HT-29 (cell line): Measurements from ENCODE around the gene SLC35E2B. TPM values are rescaled to one million over a fixed set of nuclear protein-coding genes. Genes with fewer than 3 reads are reported as not detected.
A peak's percentile ranks its signal among the peaks of the same experiment; 100 is the strongest.
"Not testable (repeated sequence)": the region's sequence is repeated elsewhere in the genome, so short reads cannot be mapped to it uniquely, and the experiment has no call there.

Experiments
- DNase-seq: peaks from one replicate; pipeline ENCODE4 v3.0.0-alpha.2; 2015; ENCODE audit warnings: low spot score
- total RNA-seq: library from RNA; depleted of rRNA; stranded (reverse); fragments of >200 nt; shearing (Covaris generic); gene quantifications from 2 replicates; pipeline ENCODE4 v1.2.3, GENCODE V29; 2014

SLC35E2B gene
- total RNA-seq, 1 experiment from 2014 or later = 35.1 TPM

DNA sequence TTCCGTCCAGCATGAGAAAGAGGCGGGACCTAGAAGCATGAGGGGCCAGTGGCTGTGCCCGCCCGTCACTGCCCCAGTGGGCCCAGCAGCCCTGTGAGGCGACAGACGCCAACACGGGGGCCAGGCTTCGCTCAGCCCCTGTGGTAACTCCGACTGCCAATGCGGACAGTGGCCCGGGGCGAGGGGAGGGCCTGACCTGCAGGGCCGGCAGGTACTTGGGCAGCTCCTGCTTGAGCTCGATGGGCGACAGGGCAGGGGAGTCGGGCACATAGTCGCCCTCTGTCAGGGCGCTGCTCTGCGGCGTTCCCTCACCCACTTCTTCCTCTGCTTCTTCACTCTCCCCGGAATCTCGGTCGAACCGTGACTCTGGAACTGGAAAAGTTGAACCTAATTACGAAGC lies 52.5 kb downstream of the SLC35E2B start:
- DNase-seq = not testable (repeated sequence)

DNA sequence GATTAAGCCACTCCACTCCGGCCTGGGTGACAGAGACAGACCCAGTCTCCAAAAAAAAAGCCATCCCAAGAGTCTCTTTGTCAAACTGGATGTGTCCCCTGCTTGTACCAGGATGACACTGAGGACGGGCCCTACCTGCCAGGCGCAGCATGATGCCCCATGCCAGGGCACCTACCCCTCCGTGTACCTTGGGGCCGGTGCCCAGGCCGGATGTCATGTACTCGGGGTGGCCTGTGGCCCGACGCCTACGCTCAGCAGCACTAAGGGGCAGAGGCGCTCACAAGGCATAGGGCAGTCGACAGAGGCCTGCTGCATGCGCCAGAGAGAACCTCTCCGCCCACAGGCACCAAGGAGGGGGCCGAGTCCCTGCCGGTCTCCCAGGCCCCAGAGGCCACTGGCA lies 53.2 kb downstream of the SLC35E2B start:
- DNase-seq = not testable (repeated sequence)

- DNase-seq = peak; percentile 75
Observed at GRCh38 chr1:1638528-1638927, 54.1 kb downstream of the SLC35E2B start.

GRCh38 chr1:1637479-1637875 lies 55.1 kb downstream of the SLC35E2B start:
- DNase-seq = not testable (repeated sequence)

GRCh38 chr1:1636621-1637478 lies 55.7 kb downstream of the SLC35E2B start:
- DNase-seq = not testable (repeated sequence)

- DNase-seq = not testable (repeated sequence)
Observed at GRCh38 chr1:1634613-1635012, 58.0 kb downstream of the SLC35E2B start.

DNA sequence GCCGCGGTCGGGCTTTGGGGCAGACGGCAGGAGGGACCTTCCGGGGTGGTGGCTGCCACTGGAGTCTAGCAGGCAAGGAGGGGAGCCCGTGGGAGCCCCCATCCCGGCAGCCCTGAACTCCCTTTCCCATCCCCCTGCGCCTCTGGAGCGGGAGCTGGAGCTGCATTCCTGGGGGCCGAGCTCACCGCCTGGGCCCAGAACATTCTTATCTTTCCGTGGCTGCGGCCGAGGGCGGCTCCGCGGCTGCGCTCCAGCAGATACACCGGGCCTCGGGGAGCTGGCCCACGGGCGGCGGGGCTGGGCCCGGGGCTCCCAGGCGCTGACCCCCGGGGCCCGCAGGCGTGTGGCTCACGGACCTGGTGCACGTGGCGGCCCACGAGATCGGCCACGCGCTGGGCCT lies 59.2 kb downstream of the SLC35E2B start:
- DNase-seq = not testable (repeated sequence)

GRCh38 chr1:1631782-1632420 lies 60.7 kb downstream of the SLC35E2B start, which contains the start of gene MMP23B:
MMP23B (plus strand) TSS chr1:1632173; CDS start chr1:1632219, 46 bp downstream.
- DNase-seq = no peak

DNA sequence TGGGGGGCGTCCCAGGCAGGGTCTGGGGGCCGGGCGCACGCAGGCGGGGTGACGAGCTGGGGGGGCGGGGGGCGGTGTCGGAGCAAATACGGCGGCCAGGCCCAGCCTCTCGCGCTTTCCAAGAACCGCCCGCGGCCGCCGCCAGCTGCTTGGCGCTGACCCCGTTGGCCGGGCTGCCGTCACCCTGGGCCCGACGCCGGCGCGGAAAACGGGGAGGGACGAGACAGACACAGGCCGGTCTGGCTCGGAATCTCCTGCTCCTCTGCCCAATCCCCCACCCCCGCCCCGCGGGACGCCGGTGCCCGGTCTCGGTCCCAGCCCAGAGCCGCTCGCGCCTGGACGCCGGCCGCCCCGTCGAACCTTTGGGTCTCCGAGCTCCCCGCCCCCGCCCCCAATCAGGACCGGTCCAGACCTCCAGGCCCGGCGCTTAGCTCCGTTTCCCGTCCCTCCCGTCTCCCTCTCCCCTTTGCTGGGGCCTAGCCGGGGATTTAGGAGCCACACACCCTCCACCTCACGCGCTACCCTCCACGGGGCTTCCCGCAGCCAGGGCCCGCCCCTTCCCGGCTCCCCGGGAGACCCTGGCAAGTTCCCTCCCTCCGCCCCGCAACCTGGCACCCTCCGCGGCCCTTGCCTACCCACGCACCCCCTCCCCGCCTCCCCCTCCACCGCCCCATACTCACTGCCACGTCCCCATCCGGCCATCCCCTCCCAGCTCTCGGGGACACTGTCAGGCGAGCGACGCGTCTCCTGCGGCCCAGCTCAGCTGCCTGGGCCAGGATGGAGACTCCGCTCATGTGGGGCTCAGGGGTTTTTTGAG lies 61.4 kb downstream of the SLC35E2B start:
- DNase-seq = no peak

- DNase-seq = no peak
Observed at GRCh38 chr1:1630191-1630964, 62.2 kb downstream of the SLC35E2B start.

DNA sequence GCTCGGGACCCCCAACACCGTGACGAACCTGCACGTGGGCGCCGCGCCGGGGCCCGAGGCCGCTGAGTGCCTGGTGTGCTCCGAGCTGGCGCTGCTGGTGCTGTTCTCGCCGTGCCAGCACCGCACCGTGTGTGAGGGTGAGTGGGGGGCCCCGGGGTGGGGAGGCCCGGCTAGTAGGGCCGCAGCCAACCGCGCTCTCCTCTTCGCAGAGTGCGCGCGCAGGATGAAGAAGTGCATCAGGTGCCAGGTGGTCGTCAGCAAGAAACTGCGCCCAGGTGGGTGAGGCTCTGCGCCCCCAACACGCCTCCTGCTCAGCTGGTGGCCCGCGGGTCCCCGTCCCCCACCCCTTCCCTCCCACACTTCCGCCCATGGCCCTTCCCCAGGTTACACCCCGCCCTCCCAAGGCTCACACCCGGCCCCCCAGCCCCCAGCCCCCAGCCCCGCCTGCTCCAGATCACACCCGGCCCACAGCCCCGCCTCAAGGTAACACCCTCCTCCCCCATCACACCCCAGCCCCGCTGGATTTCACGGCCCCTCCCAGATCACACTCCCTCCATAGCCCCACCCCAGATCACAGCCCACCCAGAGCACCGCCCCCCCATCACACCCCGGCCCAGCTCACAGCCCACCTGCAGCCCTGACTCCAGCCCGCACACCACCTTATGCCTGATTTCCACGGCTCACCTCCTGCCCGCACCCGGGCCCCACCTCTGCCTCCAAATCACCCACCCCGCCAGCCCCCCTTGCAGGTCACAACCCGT lies 63.0 kb downstream of the SLC35E2B start:
- DNase-seq = no peak

DNA sequence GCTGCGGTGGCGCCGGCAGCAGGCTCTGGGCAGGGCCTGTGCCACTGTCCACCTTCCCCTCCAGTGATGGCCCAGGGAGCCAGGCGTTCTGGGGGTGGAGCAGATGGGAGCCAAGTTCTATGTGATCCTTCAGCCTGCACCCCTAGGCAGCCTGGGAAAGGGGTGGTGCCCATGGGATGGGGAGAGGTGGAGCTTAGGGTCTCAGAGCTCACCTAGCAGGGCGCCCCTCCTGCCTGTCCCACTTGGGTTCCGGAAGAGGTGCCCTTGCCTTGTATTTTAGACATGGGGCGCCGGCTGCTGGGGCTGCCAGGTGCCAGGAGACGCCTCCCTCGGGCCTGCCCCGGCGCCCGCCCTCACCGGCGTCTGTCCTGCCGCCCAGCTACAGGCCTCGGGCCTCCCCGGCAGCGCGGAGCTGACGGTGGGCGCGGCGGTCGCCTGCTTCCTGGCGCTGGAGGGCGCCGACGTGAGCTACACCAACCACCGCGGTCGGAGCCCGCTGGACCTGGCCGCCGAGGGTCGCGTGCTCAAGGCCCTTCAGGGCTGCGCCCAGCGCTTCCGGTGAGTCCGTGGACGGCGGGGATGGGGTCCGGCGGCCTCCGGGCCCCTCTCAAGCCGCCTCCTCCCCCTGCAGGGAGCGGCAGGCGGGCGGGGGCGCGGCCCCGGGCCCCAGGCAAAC lies 63.7 kb downstream of the SLC35E2B start:
- peak; percentile 36 for DNase-seq

DNA sequence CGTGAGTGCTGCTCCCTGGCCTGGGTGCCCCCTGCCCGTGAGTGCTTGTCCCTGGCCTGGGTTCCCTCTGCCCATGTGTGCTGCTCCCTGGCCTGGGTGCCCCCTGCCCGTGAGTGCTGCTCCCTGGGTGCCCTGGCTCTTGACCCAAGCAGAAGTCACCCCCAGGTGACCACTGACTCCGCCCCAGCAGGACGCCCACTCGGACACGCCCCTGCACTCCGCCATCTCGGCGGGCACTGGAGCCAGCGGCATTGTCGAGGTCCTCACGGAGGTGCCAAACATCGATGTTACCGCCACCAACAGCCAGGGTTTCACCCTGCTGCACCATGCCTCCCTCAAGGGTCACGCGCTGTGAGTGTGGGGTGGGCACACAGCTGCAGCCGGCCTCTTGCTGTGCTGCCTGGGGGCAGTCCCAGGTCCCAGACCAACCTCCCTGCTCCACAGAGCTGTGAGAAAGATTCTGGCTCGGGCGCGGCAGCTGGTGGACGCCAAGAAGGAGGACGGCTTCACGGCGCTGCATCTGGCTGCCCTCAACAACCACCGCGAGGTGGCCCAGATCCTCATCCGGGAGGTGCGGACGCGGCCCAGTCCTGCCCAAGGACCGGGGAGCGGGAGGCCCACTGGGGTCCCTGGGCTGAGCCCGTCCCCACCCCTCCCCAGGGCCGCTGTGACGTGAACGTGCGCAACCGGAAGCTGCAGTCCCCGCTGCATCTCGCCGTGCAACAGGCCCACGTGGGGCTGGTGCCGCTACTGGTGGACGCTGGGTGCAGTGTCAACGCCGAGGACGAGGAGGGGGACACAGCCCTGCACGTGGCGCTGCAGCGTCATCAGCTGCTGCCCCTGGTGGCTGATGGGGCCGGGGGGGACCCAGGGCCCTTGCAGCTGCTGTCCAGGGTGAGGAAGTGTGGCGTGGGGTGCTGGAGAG lies 64.5 kb downstream of the SLC35E2B start:
- no peak for DNase-seq

- peak; percentile 43 for DNase-seq
Observed at GRCh38 chr1:1627261-1627828, 65.2 kb downstream of the SLC35E2B start.

DNA sequence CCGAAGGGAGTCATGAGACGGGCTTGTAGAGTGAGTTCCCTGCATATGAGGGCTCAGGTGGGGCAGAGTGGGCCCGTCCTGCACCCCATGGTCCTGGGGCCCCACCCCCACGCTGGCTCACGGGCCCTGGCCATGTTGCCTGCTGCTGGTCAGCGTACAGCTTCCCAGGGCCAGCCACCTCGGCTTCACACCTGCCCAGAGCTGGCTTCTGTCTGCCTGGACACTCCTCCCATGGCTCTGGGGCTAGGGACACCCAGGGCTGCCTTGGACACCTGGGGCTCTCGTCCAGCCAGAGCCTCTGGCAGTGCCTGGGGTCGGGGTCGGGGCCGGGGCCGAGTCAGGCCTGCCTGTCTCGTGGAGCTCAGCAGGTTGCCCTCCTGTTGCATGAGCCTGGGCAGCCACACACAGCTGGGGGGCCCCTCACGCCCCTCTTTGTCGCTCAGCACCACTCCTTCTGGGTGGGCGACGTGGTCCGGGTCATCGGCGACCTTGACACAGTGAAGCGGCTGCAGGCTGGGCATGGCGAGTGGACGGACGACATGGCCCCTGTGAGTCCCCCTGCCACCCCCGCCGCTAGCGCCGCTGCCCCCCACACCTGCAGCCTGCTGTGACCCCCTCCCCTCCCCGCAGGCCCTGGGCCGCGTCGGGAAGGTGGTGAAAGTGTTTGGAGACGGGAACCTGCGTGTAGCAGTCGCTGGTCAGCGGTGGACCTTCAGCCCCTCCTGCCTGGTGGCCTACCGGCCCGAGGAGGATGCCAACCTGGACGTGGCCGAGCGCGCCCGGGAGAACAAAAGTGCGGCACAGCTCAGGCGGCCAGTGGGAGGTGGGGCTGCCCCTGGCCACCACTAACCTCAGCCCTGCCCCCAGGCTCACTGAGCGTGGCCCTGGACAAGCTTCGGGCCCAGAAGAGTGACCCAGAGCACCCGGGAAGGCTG lies 66.1 kb downstream of the SLC35E2B start:
- no peak for DNase-seq

DNA sequence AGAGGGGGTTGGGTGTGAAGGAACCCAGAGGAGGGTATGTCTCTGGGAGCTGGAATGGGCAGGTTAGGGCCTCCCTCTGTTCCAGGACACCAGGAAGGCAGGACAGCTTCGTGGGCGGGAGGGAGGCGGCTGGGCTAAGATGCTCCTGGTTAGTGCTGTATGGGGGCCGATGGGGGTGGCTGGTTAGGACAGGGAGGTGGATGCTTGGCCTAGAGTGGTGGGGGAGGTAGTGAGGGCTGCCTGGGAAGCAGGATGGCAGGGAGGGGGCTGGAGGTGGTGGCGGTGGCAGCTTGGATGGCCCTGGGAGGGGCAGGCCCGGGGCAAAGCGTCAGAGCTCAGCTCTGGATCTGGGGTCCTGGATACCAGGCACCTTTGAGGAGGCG lies 66.8 kb downstream of the SLC35E2B start:
- DNase-seq = no peak

DNA sequence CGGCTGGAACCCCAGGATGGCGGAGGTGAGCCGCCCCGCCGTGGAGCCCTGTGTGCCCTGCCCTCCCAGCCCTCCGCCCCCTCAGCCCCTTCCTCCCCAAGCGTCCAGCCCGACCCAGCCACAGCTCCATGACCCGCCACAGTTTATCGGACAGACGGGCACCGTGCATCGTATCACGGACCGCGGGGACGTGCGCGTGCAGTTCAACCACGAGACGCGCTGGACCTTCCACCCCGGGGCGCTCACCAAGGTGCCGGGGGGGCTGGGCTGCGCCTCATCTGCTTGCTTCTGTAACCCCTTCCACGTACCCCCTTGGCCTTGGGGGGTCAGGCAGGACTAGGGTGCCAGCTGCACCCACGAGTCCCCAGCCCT lies 67.2 kb downstream of the SLC35E2B start:
- no peak for DNase-seq
